Measurements from ENCODE around the gene NAALADL1. TPM values are rescaled to one million over a fixed set of nuclear protein-coding genes. Genes with fewer than 3 reads are reported as not detected.

NAALADL1 gene
- total RNA-seq, 1 experiment from 2014 or later: not detected

GRCh38 chr11:65059959-65060824 lies 1.8 kb upstream of the NAALADL1 start:
- TF ChIP-seq EZH2 (IDR thresholded peaks at IDR 0.05; ENCODE audit: borderline replicate concordance, low read depth, low read length, poor library complexity, severe bottlenecking): no peak
- TF ChIP-seq CTCF (conservative IDR thresholded peaks at IDR 0.05; ENCODE audit: low read depth, low read length): no peak
- Histone ChIP-seq H3K4me3 (ENCODE audit: low read depth, low read length, poor library complexity, severe bottlenecking) (no peak overlapping the region), H3K27me3 (replicated peaks; ENCODE audit: insufficient read depth, low read depth, low read length, poor library complexity) (no peaks in the 10 kb centered on the region), H3K9me3 (ENCODE audit: low read depth, low read length, poor library complexity, severe bottlenecking) (no peaks in the 10 kb centered on the region), H3K36me3 (ENCODE audit: insufficient read depth, low read length, poor library complexity, severe bottlenecking) (no peaks in the 10 kb centered on the region), H3K4me1 (ENCODE audit: insufficient read depth, low read length, poor library complexity, severe bottlenecking) (no peaks in the 10 kb centered on the region), H3K27ac (ENCODE audit: low read depth, low read length, poor library complexity, severe bottlenecking) (no peak overlapping the region)
- POLR2A ChIA-PET (ENCODE audit: low non-redundant PET): no interaction called here
- BruUV-seq (replicated peaks): no TSS peak
- intact Hi-C loops (cut with micrococcal nuclease; ENCODE audit: unreplicated experiment): no loop called here
- CTCF ChIA-PET: no interaction called here
- no peak for DNase-seq (ENCODE audit: low spot score)

- Histone ChIP-seq H3K27ac (ENCODE audit: low read depth, low read length, poor library complexity, severe bottlenecking) (no peak overlapping the region), H3K27me3 (replicated peaks; ENCODE audit: insufficient read depth, low read depth, low read length, poor library complexity) (no peaks in the 10 kb centered on the region), H3K36me3 (ENCODE audit: insufficient read depth, low read length, poor library complexity, severe bottlenecking) (no peaks in the 10 kb centered on the region), H3K4me1 (ENCODE audit: insufficient read depth, low read length, poor library complexity, severe bottlenecking) (no peaks in the 10 kb centered on the region), H3K9me3 (ENCODE audit: low read depth, low read length, poor library complexity, severe bottlenecking) (no peaks in the 10 kb centered on the region), H3K4me3 (ENCODE audit: low read depth, low read length, poor library complexity, severe bottlenecking) (no peak overlapping the region)
- intact Hi-C loops (cut with micrococcal nuclease; ENCODE audit: unreplicated experiment): no loop called here
- TF ChIP-seq CTCF (conservative IDR thresholded peaks at IDR 0.05; ENCODE audit: low read depth, low read length) (no peak), EZH2 (IDR thresholded peaks at IDR 0.05; ENCODE audit: borderline replicate concordance, low read depth, low read length, poor library complexity, severe bottlenecking) (no peak)
- no peak for DNase-seq (ENCODE audit: low spot score)
- ChIA-PET POLR2A (ENCODE audit: low non-redundant PET) (no interaction called here), CTCF (no interaction called here)
- no TSS peak for BruUV-seq (replicated peaks)
These were observed 1.2 kb upstream of the NAALADL1 start for GRCh38 chr11:65059523-65059922.

GRCh38 chr11:65058012-65058411 lies 341 bp downstream of the NAALADL1 start:
- H3K27ac ChIP-seq (ENCODE audit: low read depth, low read length, poor library complexity, severe bottlenecking): no peak overlapping the region
- no TSS peak for BruUV-seq (replicated peaks)
- no peaks in the 10 kb centered on the region for H3K4me1 ChIP-seq (ENCODE audit: insufficient read depth, low read length, poor library complexity, severe bottlenecking)
- H3K4me3 ChIP-seq (ENCODE audit: low read depth, low read length, poor library complexity, severe bottlenecking): no peak overlapping the region
- no peak for TF ChIP-seq EZH2 (IDR thresholded peaks at IDR 0.05; ENCODE audit: borderline replicate concordance, low read depth, low read length, poor library complexity, severe bottlenecking)
- TF ChIP-seq CTCF (conservative IDR thresholded peaks at IDR 0.05; ENCODE audit: low read depth, low read length): no peak
- intact Hi-C loops (cut with micrococcal nuclease; ENCODE audit: unreplicated experiment): no loop called here
- ChIA-PET CTCF (no interaction called here), POLR2A (ENCODE audit: low non-redundant PET) (no interaction called here)
- no peaks in the 10 kb centered on the region for H3K9me3 ChIP-seq (ENCODE audit: low read depth, low read length, poor library complexity, severe bottlenecking)
- DNase-seq (ENCODE audit: low spot score): no peak
- H3K27me3 ChIP-seq (replicated peaks; ENCODE audit: insufficient read depth, low read depth, low read length, poor library complexity): no peaks in the 10 kb centered on the region
- H3K36me3 ChIP-seq (ENCODE audit: insufficient read depth, low read length, poor library complexity, severe bottlenecking): no peaks in the 10 kb centered on the region
